Ovary (tissue), 9 donors: ENCODE measurements around the gene ZDHHC19. TPM values are rescaled to one million over a fixed set of nuclear protein-coding genes. Genes with fewer than 3 reads are reported as not detected.

Source experiments
- DNase-seq, 5 donors: peaks; one replicate each; pipeline ENCODE4 v3.0.0-alpha.2; 2019 to 2020
- H3K27ac ChIP-seq, 2 donors: fragments of 200-600 bp; one replicate each; pipeline versions ENCODE4 v1.5.1 to v1.8.0; 2019 to 2022
- H3K27me3 ChIP-seq: fragments of 200-600 bp; one replicate; pipeline ENCODE4 v1.8.0; 2022
- H3K36me3 ChIP-seq: fragments of 200-600 bp; sonication (generic); one replicate; pipeline ENCODE4 v1.5.1; 2019
- H3K4me1 ChIP-seq: one replicate; pipeline ENCODE4 v1.8.1; 2013; ENCODE audit warnings: mild to moderate bottlenecking, moderate library complexity; ENCODE audit not compliant: insufficient read depth
- H3K4me3 ChIP-seq: fragments of 200-600 bp; sonication (generic); one replicate; pipeline ENCODE4 v1.5.1; 2017
- H3K9me3 ChIP-seq, 2 donors: fragments of 200-600 bp in 1 of 2; sonication (generic) in 1 of 2; one replicate each; pipeline versions ENCODE4 v1.5.1 to v1.8.1; 2013 to 2019; ENCODE audit warnings: mild to moderate bottlenecking in 1 of 2, moderate library complexity in 1 of 2
- CTCF ChIP-seq, 3 donors: fragments of 450-650 bp in 2 of 3; fragments of 200-600 bp in 1 of 3; IDR thresholded peaks; one replicate each; pipeline versions ENCODE4 v1.5.1 to v1.8.0; 2016 to 2022; ENCODE audit warnings: antibody characterized with exemption in 3 of 3, mild to moderate bottlenecking in 1 of 3
- EP300 ChIP-seq: sonication (generic); formaldehyde crosslinking; IDR thresholded peaks from one replicate; pipeline ENCODE4 v1.6.1; 2017; ENCODE audit warnings: antibody characterized with exemption
- POLR2A ChIP-seq: fragments of 450-650 bp; IDR thresholded peaks from one replicate; pipeline ENCODE4 v1.6.1; 2017; ENCODE audit warnings: antibody characterized with exemption, mild to moderate bottlenecking, moderate library complexity
- WGBS, 3 donors: extraction: QIAGEN DNeasy Blood & Tissue Kit in 1 of 3; methylation state at CpG; one replicate each; pipeline versions ENCODE4 v1.1.5 to v1.1.7; 2013 to 2017; 5-methylcytosine and 5-hydroxymethylcytosine counted together
- intact Hi-C, 4 donors: fragments of 100-400 bp; cut with DNase I; formaldehyde crosslinking; loops; one replicate each; pipeline versions ENCODE4 v1.11.0 to v1.15.1; 2022 to 2023
- polyA plus RNA-seq, 2 donors: library from polyadenylated mRNA; stranded (reverse); fragments of 200-250 nt in 1 of 2; fragments of 350-450 nt in 1 of 2; fragmentation: Illumina TruSeq in 1 of 2; extraction: RNeasy Lipid Tissue Mini Kit (QIAGEN cat#74804) in 1 of 2; gene quantifications; one replicate each; pipeline ENCODE4 v1.2.3, GENCODE V29; 2013 to 2014
- total RNA-seq, 7 donors: library from RNA; depleted of rRNA in 2 of 7; stranded (reverse); fragments of >200 nt in 2 of 7; fragmentation: NEBNext Ultra II Directional in 3 of 7; extraction: Animal tissue kit (Norgen Biotek cat#: 25700) in 3 of 7; gene quantifications; one replicate each; pipeline versions ENCODE4 v1.1.0 to v1.2.4, GENCODE V29; 2016 to 2023
- donor health status: DM: no; HTN: no; CAD: no; lungs with moderate emphysema.
- donor health status: DM: no; HTN: no; CAD: no.
- donor health status: Bipolar disorder and iron deficiency.
- donor health status: DM: yes; HTN: yes; CAD: no.
- donor health status: DM: no; HTN: no; CAD: no.
- donor health status: DM: yes; HTN: yes; CAD: no.

Gene ZDHHC19
- total and polyA plus RNA-seq, 9 donors = 0.24 to 9.3 (median 4.5) TPM

- no peak for DNase-seq
- intact Hi-C loops = no loop called here
- 85 to 95% (median 86%) methylated on average over 8 of the region's 8 CpGs for WGBS, 3 donors
- H3K9me3 ChIP-seq = no peaks in the 10 kb centered on the region
- no peak overlapping the region for H3K4me3 ChIP-seq
- TF ChIP-seq EP300 = no peak
- no peak for TF ChIP-seq POLR2A
- TF ChIP-seq CTCF (IDR thresholded peaks at IDR 0.05) = no peak
- peaks cover 8% of the 10 kb centered on the region for H3K4me1 ChIP-seq
- H3K27me3 ChIP-seq = no peaks in the 10 kb centered on the region
- no peak overlapping the region for H3K27ac ChIP-seq
- no peaks in the 10 kb centered on the region for H3K36me3 ChIP-seq
Measured at GRCh38 chr3:196232882-196233251, 21.7 kb upstream of the ZDHHC19 start.

GRCh38 chr3:196232154-196232881 is 21.1 kb upstream of the ZDHHC19 start:
- intact Hi-C loops = no loop called here
- no peak for DNase-seq
- H3K27ac ChIP-seq = no peak overlapping the region
- H3K36me3 ChIP-seq = no peaks in the 10 kb centered on the region
- TF ChIP-seq CTCF (IDR thresholded peaks at IDR 0.05) = no peak
- 93 to 95% (median 94%) methylated on average over 12 of the region's 12 CpGs for WGBS, 3 donors
- H3K9me3 ChIP-seq = no peaks in the 10 kb centered on the region
- H3K4me3 ChIP-seq = no peak overlapping the region
- H3K4me1 ChIP-seq = peaks cover 11% of the 10 kb centered on the region
- no peaks in the 10 kb centered on the region for H3K27me3 ChIP-seq

DNA sequence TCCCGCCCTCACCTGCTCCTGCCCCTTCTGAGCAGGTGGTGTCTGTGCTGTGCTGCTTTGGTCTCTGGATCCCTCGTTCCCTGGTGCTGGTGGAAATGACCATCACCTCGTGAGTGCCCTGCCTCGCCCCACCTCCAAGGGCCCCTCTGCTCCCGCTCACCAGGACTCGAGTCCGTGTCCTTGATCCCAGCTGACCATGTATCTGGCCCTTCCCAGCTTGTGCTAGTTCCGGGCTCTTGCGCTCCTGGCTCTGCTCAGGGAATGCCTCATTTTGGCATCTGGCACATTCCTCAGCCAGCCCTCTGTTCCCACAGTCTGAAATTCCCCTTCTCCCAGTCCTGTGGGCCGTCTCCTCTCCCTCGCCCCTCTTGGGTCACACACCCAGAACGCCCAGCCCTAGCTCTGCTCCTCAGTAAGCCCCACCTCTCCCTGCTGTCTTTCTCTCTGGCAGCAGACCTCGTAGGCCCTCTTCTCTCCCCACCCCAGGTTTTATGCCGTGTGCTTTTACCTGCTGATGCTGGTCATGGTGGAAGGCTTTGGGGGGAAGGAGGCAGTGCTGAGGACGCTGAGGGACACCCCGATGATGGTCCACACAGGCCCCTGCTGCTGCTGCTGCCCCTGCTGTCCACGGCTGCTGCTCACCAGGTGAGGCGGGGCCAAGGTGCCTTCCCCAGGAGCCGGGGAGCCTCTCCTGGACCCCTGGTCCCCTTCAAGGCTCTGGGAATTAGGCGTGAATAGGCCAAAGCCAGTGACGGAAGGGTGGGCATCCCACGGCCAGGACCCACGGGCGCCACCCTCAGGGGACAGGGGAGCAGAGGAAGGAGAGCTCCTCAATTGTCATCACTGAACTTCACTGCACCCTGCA is 16.7 kb upstream of the ZDHHC19 start:
- no peaks in the 10 kb centered on the region for H3K9me3 ChIP-seq
- peak overlapping the region; percentile 22 to 62 for H3K27ac ChIP-seq
- 25 to 30% (median 27%) methylated on average over 24 of the region's 24 CpGs for WGBS, 3 donors
- no peaks in the 10 kb centered on the region for H3K27me3 ChIP-seq
- intact Hi-C loops = no loop called here
- H3K36me3 ChIP-seq = no peaks in the 10 kb centered on the region
- TF ChIP-seq POLR2A = no peak
- no peak for TF ChIP-seq CTCF (IDR thresholded peaks at IDR 0.05)
- no peak for TF ChIP-seq EP300
- peak; percentile 68 to 86 (median 71) for DNase-seq
- peaks cover 14% of the 10 kb centered on the region for H3K4me1 ChIP-seq
- H3K4me3 ChIP-seq = no peak overlapping the region

- no peak overlapping the region for H3K4me3 ChIP-seq
- H3K27me3 ChIP-seq = no peaks in the 10 kb centered on the region
- WGBS, 3 donors = 8 to 42% (median 19%) methylated on average over 14 of the region's 14 CpGs
- DNase-seq = no peak
- H3K36me3 ChIP-seq = no peaks in the 10 kb centered on the region
- TF ChIP-seq EP300 = no peak
- TF ChIP-seq POLR2A = no peak
- TF ChIP-seq CTCF (IDR thresholded peaks at IDR 0.05) = no peak
- intact Hi-C loops = no loop called here
- H3K27ac ChIP-seq = peak overlapping the region; percentile 15 to 62
- peaks cover 14% of the 10 kb centered on the region for H3K4me1 ChIP-seq
- H3K9me3 ChIP-seq = no peaks in the 10 kb centered on the region
Measured at GRCh38 chr3:196227121-196227561, 15.9 kb upstream of the ZDHHC19 start.
